Heart left ventricle (tissue), 13 donors: Measurements from ENCODE around the gene BDKRB2.

Source experiments
- POLR2A ChIP-seq, 2 donors: fragments of 450-650 bp; IDR thresholded peaks; one replicate each; pipeline ENCODE4 v1.6.1; 2017; ENCODE audit warnings: antibody characterized with exemption in 2 of 2, mild to moderate bottlenecking in 2 of 2, moderate library complexity in 2 of 2
- TF ChIP-seq, protein P1 (sequence below), 12 donors: fragments of 200-600 bp; sonication (generic) in 4 of 12; IDR thresholded peaks; one replicate each; pipeline versions ENCODE4 v1.5.0 to v1.8.0; 2018 to 2022; ENCODE audit warnings: antibody characterized with exemption in 12 of 12, mild to moderate bottlenecking in 5 of 12
- donor health status: ischemic (EF 13 %, LVEDD 7.1; RV severe dilation, severe dysfunction).
- donor health status: DM: no; HTN: yes; CAD: no.
- donor health status: DM: no; HTN: no; CAD: no.
- donor health status: ischemic (EF 25% LVEDD 6.9; RV normal size, moderate dysfunction).
- donor health status: ischemic (EF 25% LVEDD 5.7; RV mildly dilated, moderate dysfunction).
- donor health status: ischemic (EF 35%, LVEDD 5.7; RV mildly dilated, moderate dysfunction).
- donor health status: nonischemic (EF 11% LVEDD 7.7; RV severe dilation, severe dysfunction).
- donor health status: DM: yes; HTN: yes; CAD: no.
- donor health status: PGD.
- donor health status: ischemic (EF 29% LVEDD 5.4; RV normal size, mild dysfunction).
- donor health status: nonischemic (EF 23%, LVEDD 6.1; RV moderate dilation, normal function).

DNA sequence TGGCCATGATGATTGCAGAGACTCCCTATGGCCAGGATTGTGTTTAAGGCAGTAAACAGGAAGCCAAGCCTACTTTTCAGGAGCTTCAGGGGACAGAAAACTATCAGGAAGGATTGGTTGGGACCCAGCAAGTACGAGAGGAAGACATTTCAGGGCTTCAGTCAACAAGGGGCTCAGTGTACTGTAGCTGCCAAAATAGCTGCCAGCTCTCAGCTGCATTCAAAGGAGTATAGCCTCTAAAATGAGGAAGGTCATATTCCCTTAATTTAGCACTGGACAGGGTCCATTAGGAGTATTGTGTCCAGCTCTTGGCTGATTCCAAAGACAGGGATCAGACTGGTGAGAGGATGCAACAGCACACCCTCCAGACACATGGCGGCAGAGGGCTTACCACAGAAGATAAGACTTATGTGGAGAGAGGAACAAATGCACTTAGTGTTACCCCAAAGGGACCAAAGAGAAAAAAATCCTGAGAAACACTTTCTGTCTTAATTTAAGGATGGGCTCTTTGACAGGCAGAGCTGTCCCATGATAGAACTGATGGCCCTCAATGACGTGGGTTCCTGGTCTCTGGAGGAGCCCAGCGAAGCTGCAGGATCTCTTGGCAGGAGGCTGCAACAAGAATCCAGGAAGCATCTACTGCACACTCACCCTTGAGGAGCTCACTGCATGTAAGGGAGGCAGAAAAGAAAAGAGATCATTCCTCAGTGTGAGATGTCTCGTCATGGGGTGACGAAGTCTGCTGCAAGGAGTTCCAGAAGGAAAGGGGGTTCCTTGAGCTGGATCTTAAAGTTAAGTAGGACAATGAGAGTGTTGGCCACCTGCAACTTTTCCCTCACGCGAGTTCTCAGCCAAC, 66.2 kb downstream of the BDKRB2 start:
- TF ChIP-seq, protein P1, sequence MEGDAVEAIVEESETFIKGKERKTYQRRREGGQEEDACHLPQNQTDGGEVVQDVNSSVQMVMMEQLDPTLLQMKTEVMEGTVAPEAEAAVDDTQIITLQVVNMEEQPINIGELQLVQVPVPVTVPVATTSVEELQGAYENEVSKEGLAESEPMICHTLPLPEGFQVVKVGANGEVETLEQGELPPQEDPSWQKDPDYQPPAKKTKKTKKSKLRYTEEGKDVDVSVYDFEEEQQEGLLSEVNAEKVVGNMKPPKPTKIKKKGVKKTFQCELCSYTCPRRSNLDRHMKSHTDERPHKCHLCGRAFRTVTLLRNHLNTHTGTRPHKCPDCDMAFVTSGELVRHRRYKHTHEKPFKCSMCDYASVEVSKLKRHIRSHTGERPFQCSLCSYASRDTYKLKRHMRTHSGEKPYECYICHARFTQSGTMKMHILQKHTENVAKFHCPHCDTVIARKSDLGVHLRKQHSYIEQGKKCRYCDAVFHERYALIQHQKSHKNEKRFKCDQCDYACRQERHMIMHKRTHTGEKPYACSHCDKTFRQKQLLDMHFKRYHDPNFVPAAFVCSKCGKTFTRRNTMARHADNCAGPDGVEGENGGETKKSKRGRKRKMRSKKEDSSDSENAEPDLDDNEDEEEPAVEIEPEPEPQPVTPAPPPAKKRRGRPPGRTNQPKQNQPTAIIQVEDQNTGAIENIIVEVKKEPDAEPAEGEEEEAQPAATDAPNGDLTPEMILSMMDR (IDR thresholded peaks at IDR 0.05), result no peak
- TF ChIP-seq POLR2A (IDR thresholded peaks at IDR 0.05), result no peak
